ENCODE results near the gene ST8SIA4. TPM values are rescaled to one million over a fixed set of nuclear protein-coding genes. Genes with fewer than 3 reads are reported as not detected.

ST8SIA4 gene
- polyA plus RNA-seq, 3 donors: 12.4 to 36.4 (median 30.7) TPM

- Mint-ChIP-seq H3K9me3 (no peaks in the 10 kb centered on the region), H3K27ac (no peak overlapping the region), H3K4me1 (no peaks in the 10 kb centered on the region), H3K4me3 (no peak overlapping the region), H3K27me3 (ENCODE audit: low read depth in 3 of 3) (no peaks in the 10 kb centered on the region), H3K36me3 (no peaks in the 10 kb centered on the region)
- Histone ChIP-seq H3K27me3 (ENCODE audit: control insufficient read depth in 2 of 2, insufficient read depth in 2 of 2, low read length in 2 of 2) (no peaks in the 10 kb centered on the region), H3K9me3 (replicated peaks in 1 of 2; ENCODE audit: control insufficient read depth in 1 of 2, insufficient read depth in 1 of 2, low read length in 2 of 2) (no peaks in the 10 kb centered on the region), H2AFZ (ENCODE audit: insufficient read depth, low read depth, low read length, poor library complexity, severe bottlenecking) (no peak overlapping the region), H3K4me1 (ENCODE audit: control insufficient read depth in 1 of 2, insufficient read depth in 2 of 2, low read length in 2 of 2) (no peaks in the 10 kb centered on the region), H3K27ac (ENCODE audit: low read depth in 1 of 2, low read length in 2 of 2) (no peak overlapping the region), H3K4me2 (replicated peaks; ENCODE audit: extremely low read depth, low read length, poor library complexity, severe bottlenecking) (no peak overlapping the region), H3K36me3 (replicated peaks in 1 of 2; ENCODE audit: control insufficient read depth in 1 of 2, insufficient read depth in 2 of 2, low read length in 2 of 2) (no peaks in the 10 kb centered on the region), H3K79me2 (ENCODE audit: insufficient read depth, low read length) (no peaks in the 10 kb centered on the region), H3K4me3 (replicated peaks in 1 of 3; ENCODE audit: low read depth in 2 of 3, low read length in 3 of 3) (no peak overlapping the region), H4K20me1 (ENCODE audit: insufficient read depth, low read length) (no peaks in the 10 kb centered on the region), H3K9ac (ENCODE audit: insufficient read depth, low read length, poor library complexity, severe bottlenecking) (no peak overlapping the region)
- no peak for DNase-seq
- no CpG with 5 or more reads among the region's 1 CpG for WGBS (ENCODE audit: insufficient coverage)
- intact Hi-C loops (cut with micrococcal nuclease): no loop called here
- TF ChIP-seq CTCF (IDR thresholded peaks at IDR 0.05): no peak
Observed at GRCh38 chr5:100758780-100759179, 144.3 kb downstream of the ST8SIA4 start.

GRCh38 chr5:100758306-100758705 is 144.8 kb downstream of the ST8SIA4 start:
- WGBS (ENCODE audit: insufficient coverage): 100% methylated on average over 3 of the region's 5 CpGs
- Histone ChIP-seq H2AFZ (ENCODE audit: insufficient read depth, low read depth, low read length, poor library complexity, severe bottlenecking) (no peak overlapping the region), H3K4me1 (ENCODE audit: control insufficient read depth in 1 of 2, insufficient read depth in 2 of 2, low read length in 2 of 2) (no peaks in the 10 kb centered on the region), H3K4me2 (replicated peaks; ENCODE audit: extremely low read depth, low read length, poor library complexity, severe bottlenecking) (no peak overlapping the region), H4K20me1 (ENCODE audit: insufficient read depth, low read length) (no peaks in the 10 kb centered on the region), H3K4me3 (replicated peaks in 1 of 3; ENCODE audit: low read depth in 2 of 3, low read length in 3 of 3) (no peak overlapping the region), H3K79me2 (ENCODE audit: insufficient read depth, low read length) (no peaks in the 10 kb centered on the region), H3K27ac (ENCODE audit: low read depth in 1 of 2, low read length in 2 of 2) (no peak overlapping the region), H3K36me3 (replicated peaks in 1 of 2; ENCODE audit: control insufficient read depth in 1 of 2, insufficient read depth in 2 of 2, low read length in 2 of 2) (no peaks in the 10 kb centered on the region), H3K9me3 (replicated peaks in 1 of 2; ENCODE audit: control insufficient read depth in 1 of 2, insufficient read depth in 1 of 2, low read length in 2 of 2) (no peaks in the 10 kb centered on the region), H3K27me3 (ENCODE audit: control insufficient read depth in 2 of 2, insufficient read depth in 2 of 2, low read length in 2 of 2) (no peaks in the 10 kb centered on the region), H3K9ac (ENCODE audit: insufficient read depth, low read length, poor library complexity, severe bottlenecking) (no peak overlapping the region)
- no peaks in the 10 kb centered on the region for H3K9me3 Mint-ChIP-seq
- intact Hi-C loops (cut with micrococcal nuclease): no loop called here
- no peak for TF ChIP-seq CTCF (IDR thresholded peaks at IDR 0.05)
- no peak overlapping the region for H3K27ac Mint-ChIP-seq
- no peaks in the 10 kb centered on the region for H3K27me3 Mint-ChIP-seq (ENCODE audit: low read depth in 3 of 3)
- H3K36me3 Mint-ChIP-seq: no peaks in the 10 kb centered on the region
- DNase-seq: no peak
- H3K4me3 Mint-ChIP-seq: no peak overlapping the region
- no peaks in the 10 kb centered on the region for H3K4me1 Mint-ChIP-seq
